H1 (cell line): ENCODE results near the gene MTMR6. TPM values are rescaled to one million over a fixed set of nuclear protein-coding genes. Genes with fewer than 3 reads are reported as not detected.

Source experiments
- CTCF ChIA-PET: fragments of 300-600 bp; sonication (Branson Sonifier 250); formaldehyde crosslinking; loops from one replicate; lab custom pipeline; 2021; ENCODE audit not compliant: partially characterized antibody; lab: Charles Lee
- POLR2A ChIA-PET: fragments of 300-600 bp; sonication (Branson Sonifier 250); formaldehyde crosslinking; loops from one replicate; lab custom pipeline; 2021; ENCODE audit warnings: inconsistent platforms; ENCODE audit not compliant: partially characterized antibody; lab: Charles Lee
- DNase-seq, 2 experiments: peaks; one replicate each; pipeline versions ENCODE4 v3.0.0 to v3.0.0-alpha.2; 2010 to 2022; ENCODE audit warnings: low spot score in 2 of 2, low read depth in 1 of 2, mixed read lengths in 1 of 2
- FAIRE-seq: peaks from 2 replicates; lab custom pipeline; 2011; peaks lifted over from hg19 to GRCh38; lab: Jason Lieb, UNC
- H2AFZ ChIP-seq: 2 replicates; pipeline ENCODE4 v1.8.1; 2012; ENCODE audit warnings: low read length, inconsistent platforms
- H2AK5ac ChIP-seq: 2 replicates; pipeline ENCODE4 v1.6.1; 2013; ENCODE audit warnings: low read depth, low read length
- H2BK120ac ChIP-seq: replicated peaks from 2 replicates; pipeline ENCODE3; 2013; ENCODE audit warnings: low read depth, low read length, inconsistent platforms
- H2BK12ac ChIP-seq: 2 replicates; pipeline ENCODE4 v1.6.1; 2013; ENCODE audit warnings: low read depth, low read length
- H2BK15ac ChIP-seq: 2 replicates; pipeline ENCODE4 v1.6.1; 2013; ENCODE audit warnings: low read length
- H2BK20ac ChIP-seq: 2 replicates; pipeline ENCODE4 v1.6.1; 2013; ENCODE audit warnings: low read length
- H2BK5ac ChIP-seq: 2 replicates; pipeline ENCODE4 v1.6.1; 2013; ENCODE audit warnings: low read depth, low read length
- H3K14ac ChIP-seq: 2 replicates; pipeline ENCODE4 v1.6.1; 2013; ENCODE audit warnings: inconsistent platforms; ENCODE audit not compliant: insufficient read length
- H3K18ac ChIP-seq: 2 replicates; pipeline ENCODE4 v1.6.1; 2013; ENCODE audit warnings: low read length; ENCODE audit errors: extremely low read depth
- H3K23ac ChIP-seq: 2 replicates; pipeline ENCODE4 v1.6.1; 2013; ENCODE audit warnings: inconsistent platforms; ENCODE audit not compliant: insufficient read length
- H3K23me2 ChIP-seq: 2 replicates; pipeline ENCODE4 v1.6.1; 2013; ENCODE audit warnings: low read depth, low read length
- H3K27ac ChIP-seq: 2 replicates; pipeline ENCODE4 v1.6.1; 2011; ENCODE audit warnings: low read depth, low read length, inconsistent platforms
- H3K27me3 ChIP-seq, 4 experiments: replicated peaks in 1 of 4; 1 replicate in 1 of 4; 2 replicates in 3 of 4; pipeline versions ENCODE4 v1.6.1 to v1.8.1; 2011 to 2013; ENCODE audit warnings: low read length in 3 of 4, mild to moderate bottlenecking in 3 of 4, inconsistent platforms in 2 of 4, mixed read lengths in 2 of 4, moderate library complexity in 1 of 4; ENCODE audit not compliant: control insufficient read depth in 3 of 4, insufficient read depth in 3 of 4; ENCODE audit errors: extremely low read depth in 1 of 4
- H3K36me3 ChIP-seq, 4 experiments: 2 replicates each; pipeline versions ENCODE4 v1.6.1 to v1.8.1; 2011 to 2013; ENCODE audit warnings: mild to moderate bottlenecking in 4 of 4, low read length in 3 of 4, moderate library complexity in 2 of 4, control low read depth in 1 of 4, inconsistent platforms in 1 of 4; ENCODE audit not compliant: insufficient read depth in 4 of 4, control insufficient read depth in 2 of 4
- H3K4ac ChIP-seq: replicated peaks from 2 replicates; pipeline ENCODE3; 2013; ENCODE audit warnings: low read length, low read depth, mixed read lengths, inconsistent platforms; ENCODE audit not compliant: insufficient read length
- H3K4me1 ChIP-seq, 4 experiments: replicated peaks in 1 of 4; 1 replicate in 1 of 4; 2 replicates in 3 of 4; pipeline versions ENCODE4 v1.6.1 to v1.8.1; 2011 to 2013; ENCODE audit warnings: low read length in 3 of 4, inconsistent platforms in 2 of 4, mixed read lengths in 1 of 4; ENCODE audit not compliant: insufficient read depth in 4 of 4, control insufficient read depth in 3 of 4
- H3K4me2 ChIP-seq, 2 experiments: 2 replicates each; pipeline versions ENCODE4 v1.6.1 to v1.8.1; 2011 to 2013; ENCODE audit warnings: low read depth in 2 of 2, low read length in 2 of 2, control low read depth in 1 of 2, inconsistent platforms in 1 of 2, mild to moderate bottlenecking in 1 of 2; ENCODE audit not compliant: insufficient read depth in 1 of 2
- H3K4me3 ChIP-seq, 4 experiments: fragments of 200-600, 300-600 bp in 1 of 4; sonication (generic), shearing (Covaris generic), sonication (Bioruptor Twin) in 1 of 4; 2 replicates each; pipeline versions ENCODE4 v1.5.1 to v1.8.1; 2011 to 2016; ENCODE audit warnings: low read length in 4 of 4, low read depth in 3 of 4, control low read depth in 2 of 4, inconsistent platforms in 2 of 4, mild to moderate bottlenecking in 2 of 4, mixed read lengths in 1 of 4, moderate library complexity in 1 of 4; ENCODE audit not compliant: insufficient read depth in 2 of 4; ENCODE audit errors: extremely low read depth in 1 of 4
- H3K56ac ChIP-seq: replicated peaks from 2 replicates; pipeline ENCODE3; 2013; ENCODE audit warnings: low read depth, mild to moderate bottlenecking, mixed read lengths, low read length, inconsistent platforms; ENCODE audit not compliant: insufficient read length
- H3K79me1 ChIP-seq: 2 replicates; pipeline ENCODE4 v1.6.1; 2013; ENCODE audit warnings: low read depth, low read length, control low read depth
- H3K79me2 ChIP-seq, 2 experiments: 2 replicates each; pipeline versions ENCODE4 v1.6.1 to v1.8.1; 2012 to 2013; ENCODE audit warnings: low read length in 2 of 2, mild to moderate bottlenecking in 2 of 2, inconsistent platforms in 1 of 2; ENCODE audit not compliant: insufficient read depth in 2 of 2, control insufficient read depth in 1 of 2
- H3K9ac ChIP-seq, 4 experiments: replicated peaks in 1 of 4; 1 replicate in 1 of 4; 2 replicates in 3 of 4; pipeline versions ENCODE4 v1.6.1 to v1.8.1; 2011 to 2013; ENCODE audit warnings: low read depth in 3 of 4, low read length in 3 of 4, control low read depth in 2 of 4, mild to moderate bottlenecking in 2 of 4, moderate library complexity in 2 of 4, inconsistent platforms in 1 of 4; ENCODE audit errors: extremely low read depth in 1 of 4
- H3K9me3 ChIP-seq, 2 experiments: 2 replicates each; pipeline versions ENCODE4 v1.6.1 to v1.8.1; 2012 to 2013; ENCODE audit warnings: mild to moderate bottlenecking in 2 of 2, moderate library complexity in 2 of 2, control low read depth in 1 of 2, inconsistent platforms in 1 of 2, low read depth in 1 of 2, low read length in 1 of 2, mixed read lengths in 1 of 2; ENCODE audit not compliant: insufficient read depth in 2 of 2
- H4K20me1 ChIP-seq, 2 experiments: replicated peaks in 1 of 2; 2 replicates each; pipeline versions ENCODE3 to v1.8.1; 2011 to 2013; ENCODE audit warnings: inconsistent platforms in 2 of 2, low read length in 2 of 2, mild to moderate bottlenecking in 1 of 2; ENCODE audit not compliant: insufficient read depth in 2 of 2, control insufficient read depth in 1 of 2
- H4K5ac ChIP-seq: 2 replicates; pipeline ENCODE4 v1.6.1; 2013; ENCODE audit warnings: low read length, low read depth, mixed read lengths, inconsistent platforms; ENCODE audit not compliant: insufficient read length
- H4K8ac ChIP-seq: 2 replicates; pipeline ENCODE4 v1.8.0; 2013; ENCODE audit warnings: mild to moderate bottlenecking, moderate library complexity, low read length, inconsistent platforms; ENCODE audit not compliant: insufficient read depth; ENCODE audit errors: extremely low read depth
- H4K91ac ChIP-seq: replicated peaks from 2 replicates; pipeline ENCODE3; 2013; ENCODE audit warnings: low read length, mixed read lengths, inconsistent platforms; ENCODE audit not compliant: insufficient read length
- ASH2L ChIP-seq: fragments of 200-600, 300-600 bp; sonication (generic); IDR thresholded peaks from one replicate; pipeline ENCODE4 v1.7.1; 2017; ENCODE audit warnings: low read length
- CBX8 ChIP-seq: fragments of 300-800, 300-1000 bp; sonication (generic); IDR thresholded peaks from 2 replicates; pipeline ENCODE4 v1.7.1; 2016; ENCODE audit warnings: low read depth, low read length, borderline replicate concordance
- CTBP2 ChIP-seq: IDR thresholded peaks from 2 replicates; pipeline ENCODE4 v1.7.0; 2011; ENCODE audit warnings: borderline replicate concordance, mild to moderate bottlenecking, moderate library complexity, mixed read lengths, low read length; ENCODE audit not compliant: insufficient read depth, insufficient read length
- POLR2A ChIP-seq, 2 experiments: IDR thresholded peaks; 1 replicate in 1 of 2; 2 replicates in 1 of 2; pipeline ENCODE4 v1.6.1; 2011; ENCODE audit warnings: low read depth in 2 of 2, low read length in 2 of 2, mild to moderate bottlenecking in 2 of 2; ENCODE audit errors: control extremely low read depth in 1 of 2
- RFX5 ChIP-seq: IDR thresholded peaks from 2 replicates; pipeline ENCODE4 v1.6.1; 2011; ENCODE audit warnings: low read depth, low read length, improper control_type of control experiment, borderline replicate concordance
- RNF2 ChIP-seq: fragments of 200-900, 300-1000 bp; sonication (generic); IDR thresholded peaks from 2 replicates; pipeline ENCODE4 v1.7.1; 2016; ENCODE audit warnings: borderline replicate concordance, low read depth, mild to moderate bottlenecking, antibody characterized with exemption, low read length; ENCODE audit not compliant: poor library complexity, severe bottlenecking; ENCODE audit errors: missing control alignments
- SIRT6 ChIP-seq: IDR thresholded peaks from one replicate; pipeline ENCODE4 v1.7.1; 2012; ENCODE audit warnings: low read length, inconsistent platforms
- YY1 ChIP-seq: IDR thresholded peaks from 2 replicates; pipeline ENCODE4 v1.6.1; 2011; ENCODE audit warnings: low read depth, mild to moderate bottlenecking, low read length
- WGBS, 2 experiments: shearing (Covaris generic) in 1 of 2; methylation state at CpG; one replicate each; pipeline versions ENCODE4 v1.1.6 to v1.1.7; 2013 to 2015; ENCODE audit warnings: low lambda C conversion rate in 2 of 2, mixed read lengths in 2 of 2, inconsistent platforms in 1 of 2, low coverage in 1 of 2, missing lambda C conversion rate in 1 of 2; ENCODE audit not compliant: insufficient replicate concordance in 2 of 2, insufficient coverage in 1 of 2, insufficient read length in 1 of 2; ENCODE audit errors: extremely low coverage in 1 of 2, missing lambda C conversion rate in 1 of 2; 5-methylcytosine and 5-hydroxymethylcytosine counted together
- polyA plus RNA-seq, 7 experiments: library from polyadenylated mRNA; depleted of rRNA in 3 of 7; stranded (reverse) in 5 of 7; unstranded in 2 of 7; fragments of >200 nt in 5 of 7; fragments of 200-250 nt in 2 of 7; gene quantifications; 1 replicate in 5 of 7; 2 replicates in 1 of 7; 4 replicates in 1 of 7; pipeline versions ENCODE4 v1.2.1 to v1.2.3, GENCODE V29; 2011 to 2013; ENCODE audit warnings: missing spikeins in 2 of 7, mixed read lengths in 2 of 7
- total RNA-seq: library from RNA; stranded (reverse); fragmentation: NEBNext Ultra II Directional; extraction: Animal tissue kit (Norgen Biotek cat#: 25700); gene quantifications from 2 replicates; pipeline ENCODE4 v1.2.1, GENCODE V29; 2021

The MTMR6 gene
- total and polyA plus RNA-seq, 2 of the 8 experiments (the other 6 are each of a cell fraction or from before 2014, with no cell fraction given) = 2.1 to 8.4 TPM

GRCh38 chr13:25324100-25324499, 36.8 kb upstream of the MTMR6 start:
- H4K20me1 ChIP-seq = peaks cover 0 to 2% of the 10 kb centered on the region in 2 experiments
- no peak overlapping the region for H2BK12ac ChIP-seq
- H3K56ac ChIP-seq = no peak overlapping the region
- no peak overlapping the region for H3K4me2 ChIP-seq
- peaks cover 8 to 79% (median 47%) of the 10 kb centered on the region in 4 experiments for H3K36me3 ChIP-seq
- no peaks in the 10 kb centered on the region for H3K27me3 ChIP-seq
- H3K79me1 ChIP-seq = no peaks in the 10 kb centered on the region
- H3K23me2 ChIP-seq = no peaks in the 10 kb centered on the region
- H3K9ac ChIP-seq = no peak overlapping the region
- CTCF ChIA-PET = no interaction called here
- DNase-seq (no peak), FAIRE-seq (no peak)
- H2BK5ac ChIP-seq = no peak overlapping the region
- H3K27ac ChIP-seq = no peak overlapping the region
- H3K79me2 ChIP-seq = no peaks in the 10 kb centered on the region
- H3K23ac ChIP-seq = no peak overlapping the region
- H2BK120ac ChIP-seq = no peak overlapping the region
- H3K18ac ChIP-seq = no peak overlapping the region
- H3K9me3 ChIP-seq = no peaks in the 10 kb centered on the region
- no peak overlapping the region for H2AK5ac ChIP-seq
- H2AFZ ChIP-seq = no peak overlapping the region
- no peaks in the 10 kb centered on the region for H3K4me1 ChIP-seq
- no peak overlapping the region for H4K8ac ChIP-seq
- no peak overlapping the region for H2BK20ac ChIP-seq
- H3K4ac ChIP-seq = no peak overlapping the region
- POLR2A ChIA-PET = interaction anchor here (1.0 to 1.1 kb wide), 2 partner anchors 9 to 12 kb away, joined by 4 to 6 read pairs; no protein-coding TSS in a partner anchor
- 88 to 100% methylated on average over 1 to 2 of the region's 2 CpGs for WGBS, 2 experiments
- H2BK15ac ChIP-seq = no peak overlapping the region
- no peak overlapping the region for H3K14ac ChIP-seq
- no peak overlapping the region for H4K5ac ChIP-seq
- no peak overlapping the region for H3K4me3 ChIP-seq
- H4K91ac ChIP-seq = no peak overlapping the region
- TF ChIP-seq SIRT6 = no peak
- no peak for TF ChIP-seq RFX5
- TF ChIP-seq RNF2 = no peak
- no peak for TF ChIP-seq YY1
- no peak for TF ChIP-seq POLR2A (IDR thresholded peaks at IDR 0.05; ENCODE audit: control extremely low read depth in 1 of 2, low read depth in 2 of 2, low read length in 2 of 2)
- no peak for TF ChIP-seq CTBP2
- no peak for TF ChIP-seq CBX8
- TF ChIP-seq ASH2L = no peak
